ENCODE results near the gene KRTAP10-11. TPM values are rescaled to one million over a fixed set of nuclear protein-coding genes. Genes with fewer than 3 reads are reported as not detected.
A peak's percentile ranks its signal among the peaks of the same experiment; 100 is the strongest.

Gene KRTAP10-11
- total and polyA plus RNA-seq, 4 donors, result not detected

GRCh38 chr21:44695641-44696040, 49.4 kb downstream of the KRTAP10-11 start (continued):
- TF ChIP-seq REST (IDR thresholded peaks at IDR 0.05), result no peak

GRCh38 chr21:44696572-44696971, 50.4 kb downstream of the KRTAP10-11 start:
- Histone ChIP-seq H3K27me3 (ENCODE audit: control insufficient read depth in 4 of 4, insufficient read depth in 4 of 4, low read length in 3 of 4) (peaks cover 0 to 14% (median 5%) of the 10 kb centered on the region in 4 donors), H3K27ac (ENCODE audit: low read depth in 1 of 2, low read length in 2 of 2) (no peak overlapping the region), H3K36me3 (ENCODE audit: control insufficient read depth in 4 of 4, insufficient read depth in 3 of 4, low read depth in 1 of 4, low read length in 3 of 4) (no peaks in the 10 kb centered on the region), H3K4me3 (ENCODE audit: low read depth in 1 of 3, low read length in 3 of 3) (no peak overlapping the region), H3K9ac (ENCODE audit: low read depth in 1 of 2, low read length in 2 of 2) (no peak overlapping the region), H3K9me3 (ENCODE audit: control insufficient read depth in 4 of 4, low read length in 3 of 4) (peaks cover 0 to 18% (median 2%) of the 10 kb centered on the region in 4 donors), H3K4me1 (ENCODE audit: control insufficient read depth in 4 of 4, insufficient read depth in 4 of 4, low read length in 3 of 4) (no peaks in the 10 kb centered on the region)
- no peak for TF ChIP-seq ZBTB33 (IDR thresholded peaks at IDR 0.05)
- no peak for TF ChIP-seq ATF3 (IDR thresholded peaks at IDR 0.05)
- no peak for TF ChIP-seq CTCF (IDR thresholded peaks at IDR 0.05; ENCODE audit: low read depth, low read length, missing input control)
- no peak for TF ChIP-seq GABPA (IDR thresholded peaks at IDR 0.05 in 1 of 2, conservative IDR thresholded peaks at IDR 0.05 in 1 of 2)
- TF ChIP-seq HNF4G (IDR thresholded peaks at IDR 0.05), result no peak
- no peak for TF ChIP-seq FOXA1 (IDR thresholded peaks at IDR 0.05)
- TF ChIP-seq RAD21 (IDR thresholded peaks at IDR 0.05), result no peak
- no peak for TF ChIP-seq SP1 (IDR thresholded peaks at IDR 0.05)
- TF ChIP-seq TAF1 (conservative IDR thresholded peaks at IDR 0.05), result no peak
- TF ChIP-seq RXRA (IDR thresholded peaks at IDR 0.05), result no peak
- peak; percentile 25 for DNase-seq (ENCODE audit: low spot score)
- 71% methylated on average over 10 of the region's 10 CpGs for WGBS

Small RNA genes lying within 50 kb of the gene (small RNA-seq; reads per million reads assigned to genes)
- gene KRTAP12-6P, result not detected

Other genes with a start within 250 kb of the KRTAP10-11 start
- 10 to 100 TPM in 1 of 2 donors, 1 to 10 TPM in 1; 3.0 to 14.2 TPM for gene LRRC3, start 190.9 kb upstream of the KRTAP10-11 start, total RNA-seq
- 10 to 100 TPM in 1 of 2 donors, 1 to 10 TPM in 1; 3.9 to 11.1 TPM for gene LRRC3, start 190.9 kb upstream of the KRTAP10-11 start, polyA plus RNA-seq
- gene KRTAP10-1, start 106.2 kb upstream of the KRTAP10-11 start, total RNA-seq, result not detected
- gene KRTAP10-1, start 106.2 kb upstream of the KRTAP10-11 start, polyA plus RNA-seq, result not detected
- gene KRTAP10-2, start 94.9 kb upstream of the KRTAP10-11 start, total RNA-seq, result not detected
- not detected for gene KRTAP10-2, start 94.9 kb upstream of the KRTAP10-11 start, polyA plus RNA-seq
- gene KRTAP10-3, start 87.6 kb upstream of the KRTAP10-11 start, total RNA-seq, result not detected
- gene KRTAP10-3, start 87.6 kb upstream of the KRTAP10-11 start, polyA plus RNA-seq, result not detected
- gene KRTAP10-4, start 72.7 kb upstream of the KRTAP10-11 start, total RNA-seq, result not detected
- not detected for gene KRTAP10-4, start 72.7 kb upstream of the KRTAP10-11 start, polyA plus RNA-seq
- gene KRTAP10-5, start 65.8 kb upstream of the KRTAP10-11 start, total RNA-seq, result not detected
- not detected for gene KRTAP10-5, start 65.8 kb upstream of the KRTAP10-11 start, polyA plus RNA-seq
- not detected for gene KRTAP10-6, start 53.9 kb upstream of the KRTAP10-11 start, total RNA-seq
- not detected for gene KRTAP10-6, start 53.9 kb upstream of the KRTAP10-11 start, polyA plus RNA-seq
- gene KRTAP10-7, start 45.8 kb upstream of the KRTAP10-11 start, total RNA-seq, result not detected
- not detected for gene KRTAP10-7, start 45.8 kb upstream of the KRTAP10-11 start, polyA plus RNA-seq
- not detected for gene KRTAP10-8, start 34.3 kb upstream of the KRTAP10-11 start, total RNA-seq
- not detected for gene KRTAP10-8, start 34.3 kb upstream of the KRTAP10-11 start, polyA plus RNA-seq
- not detected for gene KRTAP10-9, start 19.3 kb upstream of the KRTAP10-11 start, total RNA-seq
- gene KRTAP10-9, start 19.3 kb upstream of the KRTAP10-11 start, polyA plus RNA-seq, result not detected
- not detected for gene KRTAP10-10, start 9.1 kb upstream of the KRTAP10-11 start, total RNA-seq
- not detected for gene KRTAP10-10, start 9.1 kb upstream of the KRTAP10-11 start, polyA plus RNA-seq
- gene KRTAP12-4, start 8.2 kb downstream of the KRTAP10-11 start, total RNA-seq, result not detected
- gene KRTAP12-4, start 8.2 kb downstream of the KRTAP10-11 start, polyA plus RNA-seq, result not detected
- gene KRTAP12-3, start 11.5 kb downstream of the KRTAP10-11 start, total RNA-seq, result not detected
- not detected for gene KRTAP12-3, start 11.5 kb downstream of the KRTAP10-11 start, polyA plus RNA-seq
- gene KRTAP12-2, start 20.5 kb downstream of the KRTAP10-11 start, total RNA-seq, result not detected
- gene KRTAP12-2, start 20.5 kb downstream of the KRTAP10-11 start, polyA plus RNA-seq, result not detected
- gene KRTAP12-1, start 35.7 kb downstream of the KRTAP10-11 start, total RNA-seq, result not detected
- not detected for gene KRTAP12-1, start 35.7 kb downstream of the KRTAP10-11 start, polyA plus RNA-seq
- gene KRTAP10-12, start 50.8 kb downstream of the KRTAP10-11 start, total RNA-seq, result not detected
- not detected for gene KRTAP10-12, start 50.8 kb downstream of the KRTAP10-11 start, polyA plus RNA-seq
- gene TSPEAR, start 65.2 kb downstream of the KRTAP10-11 start, total RNA-seq, result under 1 TPM in 1 of 2 donors, not detected in 1; under 0.01 TPM
- under 1 TPM; 0.01 to 0.14 TPM for gene TSPEAR, start 65.2 kb downstream of the KRTAP10-11 start, polyA plus RNA-seq
- 10 to 100 TPM; 35.1 to 83.5 TPM for gene UBE2G2, start 155.4 kb downstream of the KRTAP10-11 start, total RNA-seq
- gene UBE2G2, start 155.4 kb downstream of the KRTAP10-11 start, polyA plus RNA-seq, result 10 to 100 TPM; 27.4 to 46.6 TPM
- 10 to 100 TPM; 35.1 to 39.9 TPM for gene SUMO3, start 171.6 kb downstream of the KRTAP10-11 start, total RNA-seq
- gene SUMO3, start 171.6 kb downstream of the KRTAP10-11 start, polyA plus RNA-seq, result 10 to 100 TPM; 41.4 to 51.0 TPM
- gene PTTG1IP, start 227.3 kb downstream of the KRTAP10-11 start, total RNA-seq, result 10 to 100 TPM; 86.8 to 94.0 TPM
- gene PTTG1IP, start 227.3 kb downstream of the KRTAP10-11 start, polyA plus RNA-seq, result 10 to 100 TPM; 62.0 to 72.8 TPM

Data from liver (tissue), 10 donors.